Measurements from ENCODE around the gene DOK6. TPM values are rescaled to one million over a fixed set of nuclear protein-coding genes. Genes with fewer than 3 reads are reported as not detected.

Gene DOK6
- total and polyA plus RNA-seq, 2 of the 13 experiments (the other 11 are each of a cell fraction or from before 2014, with no cell fraction given), result 17.0 to 17.2 TPM

- TF ChIP-seq ZFP82 (CRISPR knock-in tag; IDR thresholded peaks at IDR 0.05; ENCODE audit: borderline replicate concordance), result no peak
- TF ChIP-seq ZNF570 (CRISPR knock-in tag; IDR thresholded peaks at IDR 0.05; ENCODE audit: borderline replicate concordance), result no peak
- TF ChIP-seq MTA3 (CRISPR knock-in tag; IDR thresholded peaks at IDR 0.05), result no peak
- no peak for TF ChIP-seq EEA1 (CRISPR knock-in tag; IDR thresholded peaks at IDR 0.05; ENCODE audit: borderline replicate concordance)
- no peak for TF ChIP-seq ZNF510 (CRISPR knock-in tag; IDR thresholded peaks at IDR 0.05; ENCODE audit: low read depth)
- peak; percentile 84 to 89 for TF ChIP-seq MAFK (conservative IDR thresholded peaks at IDR 0.05 in 1 of 2, IDR thresholded peaks at IDR 0.05 in 1 of 2; ENCODE audit: low read length in 2 of 2)
- no peak for TF ChIP-seq HOXA9 (CRISPR knock-in tag; IDR thresholded peaks at IDR 0.05; ENCODE audit: borderline replicate concordance)
- peak; percentile 85 for TF ChIP-seq MAFF (IDR thresholded peaks at IDR 0.05; ENCODE audit: low read depth, low read length)
- TF ChIP-seq ZNF331 (CRISPR knock-in tag; IDR thresholded peaks at IDR 0.05), result no peak
- TF ChIP-seq ZNF441 (CRISPR knock-in tag; IDR thresholded peaks at IDR 0.05; ENCODE audit: borderline replicate concordance), result no peak
- TF ChIP-seq ZNF256 (CRISPR knock-in tag; conservative IDR thresholded peaks at IDR 0.05), result no peak
- no peak for TF ChIP-seq ZNF34 (CRISPR knock-in tag; IDR thresholded peaks at IDR 0.05; ENCODE audit: borderline replicate concordance)
- no peak for TF ChIP-seq NCOR1 (IDR thresholded peaks at IDR 0.05; ENCODE audit: borderline replicate concordance, low read length)
- no peak for TF ChIP-seq ARID3A (IDR thresholded peaks at IDR 0.05; ENCODE audit: low read depth, low read length)
- intact Hi-C loops (cut with micrococcal nuclease; ENCODE audit: unreplicated experiment), result no loop called here
- ATAC-seq (no peak), DNase-seq (ENCODE audit: low spot score) (no peak), FAIRE-seq (no peak)
- in situ Hi-C loops (cut with HindIII; ENCODE audit: extremely low pct_ligation_motif_present, low pct_unique_long_range_greater_than_20kb), result no loop called here
- H3K27me3 ChIP-seq (ENCODE audit: control insufficient read depth in 1 of 2, insufficient read depth in 2 of 2, low read length in 2 of 2), result no peaks in the 10 kb centered on the region
- H3K4me1 ChIP-seq (ENCODE audit: insufficient read depth, low read length), result no peaks in the 10 kb centered on the region
- 52% methylated on average over 3 of the region's 3 CpGs for WGBS (ENCODE audit: low lambda C conversion rate)
- no TSS peak for BruUV-seq (replicated peaks)
- POLR2A ChIA-PET, result no interaction called here
- CTCF ChIA-PET (ENCODE audit: low intra/inter-chr PET ratio, low total read pairs), result no interaction called here
- no peaks in the 10 kb centered on the region for H3K36me3 ChIP-seq (replicated peaks in 1 of 2; ENCODE audit: control insufficient read depth in 1 of 2, insufficient read depth in 2 of 2, low read length in 2 of 2)
- no peaks in the 10 kb centered on the region for H3K79me2 ChIP-seq (ENCODE audit: insufficient read depth, low read length)
- no peak overlapping the region for H3K9ac ChIP-seq (ENCODE audit: insufficient read depth, low read depth, low read length)
- H3K4me3 ChIP-seq (replicated peaks in 1 of 3; ENCODE audit: insufficient read depth in 1 of 3, low read depth in 2 of 3, low read length in 3 of 3), result no peak overlapping the region
- no peak overlapping the region for H3K27ac ChIP-seq (ENCODE audit: extremely low read length, insufficient read depth, low read length)
- no peaks in the 10 kb centered on the region for H3K9me3 ChIP-seq (ENCODE audit: low read length)
- H2AFZ ChIP-seq (ENCODE audit: low read length), result no peak overlapping the region
- no peak overlapping the region for H3K4me2 ChIP-seq (ENCODE audit: low read depth, low read length)
- no peaks in the 10 kb centered on the region for H4K20me1 ChIP-seq (ENCODE audit: insufficient read depth, low read length)
Observed at GRCh38 chr18:69523582-69523981, 122.9 kb downstream of the DOK6 start.
